Measurements from ENCODE around the gene KRT6B.

- TF ChIP-seq, protein P1, sequence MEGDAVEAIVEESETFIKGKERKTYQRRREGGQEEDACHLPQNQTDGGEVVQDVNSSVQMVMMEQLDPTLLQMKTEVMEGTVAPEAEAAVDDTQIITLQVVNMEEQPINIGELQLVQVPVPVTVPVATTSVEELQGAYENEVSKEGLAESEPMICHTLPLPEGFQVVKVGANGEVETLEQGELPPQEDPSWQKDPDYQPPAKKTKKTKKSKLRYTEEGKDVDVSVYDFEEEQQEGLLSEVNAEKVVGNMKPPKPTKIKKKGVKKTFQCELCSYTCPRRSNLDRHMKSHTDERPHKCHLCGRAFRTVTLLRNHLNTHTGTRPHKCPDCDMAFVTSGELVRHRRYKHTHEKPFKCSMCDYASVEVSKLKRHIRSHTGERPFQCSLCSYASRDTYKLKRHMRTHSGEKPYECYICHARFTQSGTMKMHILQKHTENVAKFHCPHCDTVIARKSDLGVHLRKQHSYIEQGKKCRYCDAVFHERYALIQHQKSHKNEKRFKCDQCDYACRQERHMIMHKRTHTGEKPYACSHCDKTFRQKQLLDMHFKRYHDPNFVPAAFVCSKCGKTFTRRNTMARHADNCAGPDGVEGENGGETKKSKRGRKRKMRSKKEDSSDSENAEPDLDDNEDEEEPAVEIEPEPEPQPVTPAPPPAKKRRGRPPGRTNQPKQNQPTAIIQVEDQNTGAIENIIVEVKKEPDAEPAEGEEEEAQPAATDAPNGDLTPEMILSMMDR (conservative IDR thresholded peaks at IDR 0.05 in 1 of 2, IDR thresholded peaks at IDR 0.05 in 1 of 2; ENCODE audit: extremely low read depth in 1 of 2, insufficient read depth in 1 of 2, low read depth in 1 of 2, low read length in 2 of 2): no peak
- no peak for TF ChIP-seq EZH2 (IDR thresholded peaks at IDR 0.05; ENCODE audit: borderline replicate concordance, low read length)
These were observed 13.3 kb downstream of the KRT6B start for GRCh38 chr12:52438305-52439301.

All from mammary epithelial cell (primary cell).